Neural progenitor cell (in vitro differentiated cells): ENCODE results near the gene CREG1.

Experiments used
- EZH2 ChIP-seq: fragments of 200-600 bp; sonication (generic); IDR thresholded peaks from 2 replicates; pipeline ENCODE4 v1.6.1; 2017; ENCODE audit warnings: antibody characterized with exemption, mild to moderate bottlenecking, moderate library complexity
- EZH2phosphoT487 ChIP-seq: fragments of 200-600 bp; sonication (generic); IDR thresholded peaks from 2 replicates; pipeline ENCODE4 v1.6.1; 2017; ENCODE audit warnings: antibody characterized with exemption
- TF ChIP-seq, protein P1 (sequence below): fragments of 200-600 bp; sonication (generic); IDR thresholded peaks from 2 replicates; pipeline ENCODE4 v1.5.1; 2017; ENCODE audit warnings: antibody characterized with exemption, mild to moderate bottlenecking

- no peak for TF ChIP-seq EZH2
- TF ChIP-seq, protein P1, sequence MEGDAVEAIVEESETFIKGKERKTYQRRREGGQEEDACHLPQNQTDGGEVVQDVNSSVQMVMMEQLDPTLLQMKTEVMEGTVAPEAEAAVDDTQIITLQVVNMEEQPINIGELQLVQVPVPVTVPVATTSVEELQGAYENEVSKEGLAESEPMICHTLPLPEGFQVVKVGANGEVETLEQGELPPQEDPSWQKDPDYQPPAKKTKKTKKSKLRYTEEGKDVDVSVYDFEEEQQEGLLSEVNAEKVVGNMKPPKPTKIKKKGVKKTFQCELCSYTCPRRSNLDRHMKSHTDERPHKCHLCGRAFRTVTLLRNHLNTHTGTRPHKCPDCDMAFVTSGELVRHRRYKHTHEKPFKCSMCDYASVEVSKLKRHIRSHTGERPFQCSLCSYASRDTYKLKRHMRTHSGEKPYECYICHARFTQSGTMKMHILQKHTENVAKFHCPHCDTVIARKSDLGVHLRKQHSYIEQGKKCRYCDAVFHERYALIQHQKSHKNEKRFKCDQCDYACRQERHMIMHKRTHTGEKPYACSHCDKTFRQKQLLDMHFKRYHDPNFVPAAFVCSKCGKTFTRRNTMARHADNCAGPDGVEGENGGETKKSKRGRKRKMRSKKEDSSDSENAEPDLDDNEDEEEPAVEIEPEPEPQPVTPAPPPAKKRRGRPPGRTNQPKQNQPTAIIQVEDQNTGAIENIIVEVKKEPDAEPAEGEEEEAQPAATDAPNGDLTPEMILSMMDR: no peak
- TF ChIP-seq EZH2phosphoT487: no peak
These were observed 31.0 kb upstream of the CREG1 start for GRCh38 chr1:167584581-167584980.
